GM12874 (cell line): Measurements from ENCODE around the gene IVL.

Experiments
- CTCF ChIP-seq: IDR thresholded peaks from 2 replicates; pipeline ENCODE4 v1.5.1; 2011; ENCODE audit warnings: low read depth, mild to moderate bottlenecking, control low read depth, low read length, moderate library complexity; ENCODE audit not compliant: insufficient read depth

Gene IVL

GRCh38 chr1:152888126-152888525 lies 20.2 kb upstream of the IVL start:
- TF ChIP-seq CTCF, result no peak

GRCh38 chr1:152899027-152899426 lies 9.3 kb upstream of the IVL start:
- no peak for TF ChIP-seq CTCF

GRCh38 chr1:152899883-152900282 lies 8.5 kb upstream of the IVL start:
- no peak for TF ChIP-seq CTCF

GRCh38 chr1:152901631-152902030 lies 6.7 kb upstream of the IVL start:
- no peak for TF ChIP-seq CTCF

GRCh38 chr1:152902636-152903035 lies 5.7 kb upstream of the IVL start:
- no peak for TF ChIP-seq CTCF

GRCh38 chr1:152904688-152905440 lies 3.5 kb upstream of the IVL start:
- TF ChIP-seq CTCF, result no peak

GRCh38 chr1:152906023-152906565 lies 2.3 kb upstream of the IVL start:
- TF ChIP-seq CTCF, result no peak
